NT2/D1 (cell line): ENCODE data around the gene ALG9.

ENCODE experiments used
- DNase-seq: peaks from one replicate; pipeline ENCODE4 v3.0.0-alpha.2; 2011; ENCODE audit warnings: low read depth, low spot score
- H3K27me3 ChIP-seq: 2 replicates; pipeline ENCODE4 v1.6.0; 2011; ENCODE audit warnings: mild to moderate bottlenecking; ENCODE audit not compliant: insufficient read length, insufficient read depth
- H3K36me3 ChIP-seq: 2 replicates; pipeline ENCODE4 v1.6.1; 2011; ENCODE audit warnings: mild to moderate bottlenecking, low read length, mixed read lengths; ENCODE audit not compliant: insufficient read depth, insufficient read length
- H3K4me1 ChIP-seq: 2 replicates; pipeline ENCODE4 v1.5.1; 2011; ENCODE audit not compliant: insufficient read depth, insufficient read length
- H3K4me3 ChIP-seq: 2 replicates; pipeline ENCODE4 v1.5.1; 2011; ENCODE audit warnings: low read depth; ENCODE audit not compliant: insufficient read length
- H3K9ac ChIP-seq: 2 replicates; pipeline ENCODE4 v1.6.0; 2011; ENCODE audit warnings: low read depth; ENCODE audit not compliant: insufficient read length
- H3K9me3 ChIP-seq: 2 replicates; pipeline ENCODE4 v1.5.1; 2011; ENCODE audit warnings: mild to moderate bottlenecking, low read length; ENCODE audit not compliant: insufficient read depth
- SUZ12 ChIP-seq: IDR thresholded peaks from 2 replicates; pipeline ENCODE4 v1.6.1; 2011; ENCODE audit not compliant: insufficient read length, insufficient read depth; ENCODE audit errors: extremely low read depth
- YY1 ChIP-seq: IDR thresholded peaks from 2 replicates; pipeline ENCODE4 v1.6.1; 2011; ENCODE audit not compliant: insufficient read length, insufficient read depth
- ZNF274 ChIP-seq: IDR thresholded peaks from 2 replicates; pipeline ENCODE4 v1.6.1; 2011; ENCODE audit warnings: mild to moderate bottlenecking, low read depth, low read length

ALG9 gene

DNA sequence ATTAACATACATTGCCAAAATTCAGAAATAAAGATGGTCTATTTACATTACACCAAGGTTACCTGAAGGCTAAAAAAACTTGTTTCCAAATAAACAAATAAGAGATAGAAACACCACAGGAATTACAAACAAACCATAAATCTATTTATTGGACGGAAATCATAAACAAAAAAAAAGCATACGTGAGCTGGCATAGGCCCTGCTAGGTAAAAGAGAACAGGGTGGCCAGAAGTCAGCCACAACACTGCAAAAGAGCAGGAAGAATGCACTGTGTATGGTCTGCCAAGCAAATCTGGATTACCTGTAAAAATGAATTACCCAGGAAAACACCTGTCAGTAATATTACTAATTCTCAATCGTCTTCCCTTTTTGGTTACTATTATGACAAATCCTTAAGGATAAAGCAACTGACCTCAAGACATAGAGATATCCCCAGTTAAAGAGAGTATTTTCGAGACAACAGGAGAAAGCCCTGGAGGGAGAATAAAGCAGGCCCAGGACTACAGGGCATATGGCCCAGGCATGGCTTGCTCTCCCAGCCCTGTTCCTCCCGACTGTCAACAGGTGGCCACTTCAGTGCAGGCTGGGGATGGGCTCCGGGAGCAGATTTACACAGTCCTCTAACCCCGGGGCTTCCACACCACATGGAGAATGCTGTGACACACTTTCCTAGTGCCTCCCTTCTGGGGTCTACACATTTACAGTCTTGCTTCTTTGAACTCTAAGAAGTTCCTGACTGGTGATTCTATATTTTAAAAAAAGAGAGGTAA lies 123.2 kb downstream of the ALG9 start:
- no peaks in the 10 kb centered on the region for H3K4me1 ChIP-seq
- no peak overlapping the region for H3K4me3 ChIP-seq
- H3K27me3 ChIP-seq: no peaks in the 10 kb centered on the region
- no peak for TF ChIP-seq ZNF274
- TF ChIP-seq SUZ12: no peak
- TF ChIP-seq YY1: no peak
- no peak overlapping the region for H3K9ac ChIP-seq
- peaks cover 62% of the 10 kb centered on the region for H3K36me3 ChIP-seq
- H3K9me3 ChIP-seq: no peaks in the 10 kb centered on the region
- no peak for DNase-seq

DNA sequence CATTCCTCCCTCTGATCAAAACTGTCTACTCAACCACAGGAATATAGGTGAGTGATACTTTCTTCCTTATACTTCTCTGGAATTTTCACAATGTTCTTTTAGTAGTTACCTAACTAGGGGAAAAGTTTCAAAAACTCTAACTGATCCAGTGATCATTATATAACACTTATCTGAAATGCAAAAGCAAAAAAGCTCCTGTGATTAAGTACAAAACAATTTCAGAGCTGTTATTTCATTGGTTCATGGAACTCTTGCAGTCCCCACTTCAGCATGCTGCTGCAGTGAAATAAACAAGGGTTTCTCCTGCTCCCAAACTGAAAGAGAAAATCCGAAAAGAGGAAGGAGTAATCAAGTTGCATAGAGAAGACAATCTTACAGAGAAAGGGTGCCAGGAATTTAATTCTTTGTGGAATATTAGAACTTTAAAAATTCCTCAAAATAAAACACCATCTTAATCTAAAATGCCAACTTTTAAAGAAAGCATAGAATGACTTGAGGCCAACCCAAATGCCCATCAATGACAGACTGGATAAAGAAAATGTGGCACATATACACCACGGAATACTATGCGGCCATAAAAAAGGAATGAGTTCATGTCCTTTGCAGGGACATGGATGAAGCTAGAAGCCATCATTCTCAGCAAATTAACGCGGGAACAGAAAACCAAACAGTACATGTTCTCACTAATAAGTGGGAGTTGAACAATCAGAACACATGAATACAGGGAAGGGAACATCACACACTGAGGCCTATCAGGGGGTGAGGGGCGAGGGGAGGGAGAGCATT lies 125.5 kb downstream of the ALG9 start:
- H3K27me3 ChIP-seq: no peaks in the 10 kb centered on the region
- no peak overlapping the region for H3K9ac ChIP-seq
- no peak for DNase-seq
- H3K36me3 ChIP-seq: peaks cover 68% of the 10 kb centered on the region
- TF ChIP-seq YY1 (no peak), ZNF274 (no peak), SUZ12 (no peak)
- H3K4me1 ChIP-seq: no peaks in the 10 kb centered on the region
- H3K4me3 ChIP-seq: no peak overlapping the region
- no peaks in the 10 kb centered on the region for H3K9me3 ChIP-seq

DNA sequence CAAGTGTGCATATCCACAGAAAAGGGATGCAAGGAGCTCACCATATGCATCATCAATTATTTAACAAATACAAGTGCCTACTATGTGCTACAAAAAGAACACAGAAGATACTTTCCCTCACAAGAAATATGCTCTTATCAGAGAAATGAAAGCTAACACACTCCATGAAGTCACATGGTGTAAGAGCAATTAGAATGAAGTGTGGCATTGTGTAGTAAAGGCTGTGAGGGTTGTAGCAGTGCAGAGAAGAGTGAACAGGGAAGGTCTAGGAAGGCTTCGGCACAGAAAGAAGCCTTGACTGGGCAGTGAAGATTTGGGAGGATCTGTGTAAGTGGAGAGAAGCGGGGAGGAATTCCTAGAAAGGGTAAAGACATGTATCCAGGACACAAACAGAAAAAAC lies 127.7 kb downstream of the ALG9 start:
- no peak for TF ChIP-seq YY1
- no peak for TF ChIP-seq SUZ12
- no peak for TF ChIP-seq ZNF274
- Histone ChIP-seq H3K4me1 (no peaks in the 10 kb centered on the region), H3K36me3 (peaks cover 60% of the 10 kb centered on the region), H3K9me3 (no peaks in the 10 kb centered on the region), H3K9ac (no peak overlapping the region), H3K4me3 (no peak overlapping the region), H3K27me3 (no peaks in the 10 kb centered on the region)
- no peak for DNase-seq

DNA sequence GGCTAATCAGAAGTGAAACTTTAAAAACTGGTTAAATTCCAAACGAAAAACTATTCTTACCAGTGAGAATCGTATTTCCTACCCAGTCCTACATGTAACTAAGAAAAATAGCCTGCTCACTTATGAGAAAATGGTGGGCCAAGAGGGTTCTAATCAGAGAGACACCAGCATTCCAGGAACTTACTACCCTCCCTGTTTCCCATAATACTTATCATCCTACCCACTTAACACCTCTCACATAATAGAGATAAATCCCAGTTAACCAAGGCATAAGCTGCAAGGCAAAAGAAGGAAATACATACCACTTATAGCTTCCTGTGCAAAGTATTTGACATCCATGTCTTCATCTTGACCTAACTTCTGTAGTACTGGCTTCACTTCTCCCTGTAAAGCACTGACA lies 129.6 kb downstream of the ALG9 start:
- Histone ChIP-seq H3K4me3 (no peak overlapping the region), H3K36me3 (peaks cover 56% of the 10 kb centered on the region), H3K9me3 (no peaks in the 10 kb centered on the region), H3K27me3 (no peaks in the 10 kb centered on the region), H3K4me1 (peaks cover 12% of the 10 kb centered on the region), H3K9ac (no peak overlapping the region)
- no peak for DNase-seq
- no peak for TF ChIP-seq ZNF274

- TF ChIP-seq ZNF274: no peak
- no peak for TF ChIP-seq YY1
- peaks cover 45% of the 10 kb centered on the region for H3K36me3 ChIP-seq
- H3K27me3 ChIP-seq: no peaks in the 10 kb centered on the region
- no peak for DNase-seq
- H3K4me3 ChIP-seq: no peak overlapping the region
- peaks cover 16% of the 10 kb centered on the region for H3K4me1 ChIP-seq
- no peaks in the 10 kb centered on the region for H3K9me3 ChIP-seq
- no peak overlapping the region for H3K9ac ChIP-seq
Observed at GRCh38 chr11:111739299-111739698, 132.1 kb downstream of the ALG9 start.

DNA sequence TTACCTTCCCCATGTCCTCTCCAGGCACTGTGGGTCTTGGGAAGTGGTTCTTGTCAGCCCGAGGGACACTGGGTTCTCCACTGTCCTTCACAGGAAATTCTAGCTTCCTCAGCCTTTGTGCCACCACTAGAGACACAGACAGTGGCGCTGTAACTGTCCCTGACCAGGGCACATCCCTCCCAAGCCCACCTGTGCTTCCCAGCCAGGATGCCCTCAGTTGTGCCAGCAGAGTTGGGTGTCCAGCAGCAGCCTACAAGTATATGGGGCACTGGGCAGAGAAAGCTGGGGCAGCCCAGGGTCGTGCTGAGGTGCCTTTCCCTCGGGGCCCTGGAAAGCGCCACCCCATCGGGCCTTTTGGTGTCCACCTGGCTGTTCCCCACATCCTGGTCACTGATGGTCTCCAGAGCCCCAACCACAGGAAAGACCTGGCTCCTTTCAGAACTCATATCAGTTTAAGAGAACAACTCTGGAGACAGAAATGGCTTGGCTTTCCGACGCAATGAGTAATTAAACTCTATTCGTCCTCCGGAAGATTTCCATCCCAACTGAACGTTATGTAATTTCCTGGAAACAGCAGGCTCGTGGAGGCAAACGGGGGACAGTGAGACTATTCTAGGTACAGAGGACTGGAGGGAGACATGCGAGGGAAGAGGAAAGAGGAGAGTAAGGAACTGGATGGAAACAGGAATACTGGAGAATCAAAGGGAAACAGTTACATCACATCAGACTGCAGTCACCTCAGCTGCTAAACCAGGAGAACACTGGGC lies 133.8 kb downstream of the ALG9 start:
- Histone ChIP-seq H3K4me1 (peaks cover 23% of the 10 kb centered on the region), H3K36me3 (peaks cover 29% of the 10 kb centered on the region), H3K9ac (peak overlapping the region; percentile 45), H3K27me3 (no peaks in the 10 kb centered on the region), H3K9me3 (no peaks in the 10 kb centered on the region), H3K4me3 (no peak overlapping the region)
- DNase-seq: no peak
- no peak for TF ChIP-seq SUZ12
- TF ChIP-seq ZNF274: no peak
- no peak for TF ChIP-seq YY1
